ENCODE results near the gene RAB27B. TPM values are rescaled to one million over a fixed set of nuclear protein-coding genes. Genes with fewer than 3 reads are reported as not detected.

Gene RAB27B
- total and polyA plus RNA-seq, 2 of the 8 experiments (the other 6 are each of a cell fraction or from before 2014, with no cell fraction given) = 0.05 to 0.60 TPM

GRCh38 chr18:54802686-54803395 lies 25.4 kb upstream of the RAB27B start:
- no peak for FAIRE-seq
- no peak overlapping the region for H4K5ac ChIP-seq (ENCODE audit: insufficient read length, low read depth, low read length)
- no peak overlapping the region for H3K4me3 ChIP-seq (ENCODE audit: extremely low read depth in 1 of 4, insufficient read depth in 2 of 4, low read depth in 3 of 4, low read length in 4 of 4)
- H3K27me3 ChIP-seq (replicated peaks in 1 of 4; ENCODE audit: control insufficient read depth in 3 of 4, extremely low read depth in 1 of 4, insufficient read depth in 3 of 4, low read length in 3 of 4) = no peaks in the 10 kb centered on the region
- no peak overlapping the region for H3K14ac ChIP-seq (ENCODE audit: insufficient read length)
- H2BK120ac ChIP-seq (replicated peaks; ENCODE audit: low read depth, low read length) = no peak overlapping the region
- no peaks in the 10 kb centered on the region for H3K9me3 ChIP-seq (ENCODE audit: insufficient read depth in 2 of 2, low read depth in 1 of 2, low read length in 1 of 2)
- no peaks in the 10 kb centered on the region for H3K79me2 ChIP-seq (ENCODE audit: control insufficient read depth in 1 of 2, insufficient read depth in 2 of 2, low read length in 2 of 2)
- no peak overlapping the region for H3K27ac ChIP-seq (ENCODE audit: low read depth, low read length)
- ChIA-PET POLR2A (ENCODE audit: partially characterized antibody) (interaction anchor here (0.7 kb wide), 1 partner anchor 107 kb away, joined by 3 read pairs; no protein-coding TSS in a partner anchor), CTCF (ENCODE audit: partially characterized antibody) (interaction anchor here (1.0 kb wide), 1 partner anchor 8 kb away, joined by 3 read pairs; no protein-coding TSS in a partner anchor)
- no peak overlapping the region for H2BK15ac ChIP-seq (ENCODE audit: low read length)
- no peak overlapping the region for H2AFZ ChIP-seq (ENCODE audit: low read length)
- H3K79me1 ChIP-seq (ENCODE audit: low read depth, low read length) = no peaks in the 10 kb centered on the region
- no peak overlapping the region for H3K4ac ChIP-seq (replicated peaks; ENCODE audit: insufficient read length, low read depth, low read length)
- no peak overlapping the region for H2BK5ac ChIP-seq (ENCODE audit: low read depth, low read length)
- H4K20me1 ChIP-seq (replicated peaks in 1 of 2; ENCODE audit: control insufficient read depth in 1 of 2, insufficient read depth in 2 of 2, low read length in 2 of 2) = no peaks in the 10 kb centered on the region
- no peak overlapping the region for H3K56ac ChIP-seq (replicated peaks; ENCODE audit: insufficient read length, low read depth, low read length)
- H3K23me2 ChIP-seq (ENCODE audit: low read depth, low read length) = no peaks in the 10 kb centered on the region
- H2BK12ac ChIP-seq (ENCODE audit: low read depth, low read length) = no peak overlapping the region
- no peaks in the 10 kb centered on the region for H3K36me3 ChIP-seq (ENCODE audit: control insufficient read depth in 2 of 4, insufficient read depth in 4 of 4, low read length in 3 of 4)
- H3K9ac ChIP-seq (replicated peaks in 1 of 4; ENCODE audit: extremely low read depth in 1 of 4, low read depth in 3 of 4, low read length in 3 of 4) = no peak overlapping the region
- whole genome bisulfite sequencing, 2 experiments (ENCODE audit: extremely low coverage in 1 of 2, insufficient coverage in 1 of 2, insufficient read length in 1 of 2, insufficient replicate concordance in 2 of 2, low coverage in 1 of 2, low lambda C conversion rate in 2 of 2, missing lambda C conversion rate in 1 of 2) = 94% methylated on average over 2 of the region's 2 CpGs; no CpG with 5 or more reads in 1 of the 2 experiments
- no peak overlapping the region for H3K23ac ChIP-seq (ENCODE audit: insufficient read length)
- DNase-seq (ENCODE audit: low read depth in 1 of 2, low spot score in 2 of 2) = no peak
- H4K91ac ChIP-seq (replicated peaks; ENCODE audit: insufficient read length, low read length) = no peak overlapping the region
- H3K4me2 ChIP-seq (ENCODE audit: insufficient read depth in 1 of 2, low read depth in 2 of 2, low read length in 2 of 2) = no peak overlapping the region
- no peak overlapping the region for H4K8ac ChIP-seq (ENCODE audit: extremely low read depth, insufficient read depth, low read length)
- H2AK5ac ChIP-seq (ENCODE audit: low read depth, low read length) = no peak overlapping the region
- no peaks in the 10 kb centered on the region for H3K4me1 ChIP-seq (replicated peaks in 1 of 4; ENCODE audit: control insufficient read depth in 3 of 4, insufficient read depth in 4 of 4, low read length in 3 of 4)
- H3K18ac ChIP-seq (ENCODE audit: extremely low read depth, low read length) = no peak overlapping the region
- no peak overlapping the region for H2BK20ac ChIP-seq (ENCODE audit: low read length)
- no peak for TF ChIP-seq POU5F1 (IDR thresholded peaks at IDR 0.05; ENCODE audit: low read depth, low read length)
